Measurements from ENCODE around the gene PARPBP.
"Not testable (repeated sequence)": the region's sequence is repeated elsewhere in the genome, so short reads cannot be mapped to it uniquely, and the experiment has no call there.

The PARPBP gene

DNA sequence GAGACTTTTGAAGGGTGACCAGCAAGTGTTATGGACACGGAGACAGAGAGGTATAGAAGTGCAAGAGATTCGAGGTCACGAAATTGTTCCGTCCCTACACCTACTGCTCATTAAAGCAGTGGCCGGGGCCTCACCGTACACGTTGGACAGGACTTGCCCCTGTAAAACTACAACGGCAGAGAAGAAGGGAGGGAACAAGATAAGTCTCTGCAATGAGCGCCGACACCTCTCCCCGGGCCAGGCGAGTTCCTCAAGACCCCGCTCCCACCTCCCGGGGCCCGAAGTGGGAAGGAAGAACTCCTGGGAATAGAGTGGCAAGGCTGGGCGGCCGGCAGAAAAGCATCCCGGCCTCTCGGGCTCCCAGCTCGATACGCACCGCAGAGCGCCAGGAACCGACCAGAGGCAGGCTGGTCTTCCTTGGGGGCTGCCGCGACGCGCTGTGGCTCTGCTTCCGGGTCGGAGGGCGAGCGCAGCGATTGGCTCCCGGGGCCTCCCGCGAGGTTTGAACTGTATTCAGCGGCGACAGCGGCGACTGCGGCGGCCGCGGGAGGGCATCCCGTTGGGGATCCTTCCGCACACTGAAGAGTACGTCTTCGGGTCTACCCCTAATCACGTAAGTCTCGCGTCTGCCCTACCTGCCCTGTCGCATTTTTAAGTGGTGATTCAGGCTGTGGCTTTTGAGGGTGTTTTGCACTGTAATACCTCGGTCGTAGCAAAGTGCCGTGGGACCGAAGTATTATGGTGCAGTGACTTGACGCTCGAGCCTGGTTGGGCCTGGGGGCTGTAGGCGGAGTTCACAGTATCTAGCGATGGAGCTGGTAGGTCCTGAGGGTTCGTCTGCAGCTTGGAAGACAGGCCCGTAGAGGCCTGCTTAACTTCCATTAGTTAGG, at the start of gene PARPBP, which contains the start of gene NUP37:
PARPBP (plus strand) TSS at position 510 of the 890 bp plus-strand sequence. CDS start 3,706 bp downstream, outside the sequence.
NUP37 (minus strand) TSS at position 441 of the 890 bp plus-strand sequence. CDS start 1,596 bp downstream, outside the sequence.
- peak; percentile 46 for DNase-seq (ENCODE audit: low read depth, low spot score)

- not testable (repeated sequence) for DNase-seq (ENCODE audit: low read depth, low spot score)
Observed at GRCh38 chr12:102072092-102072491, 47.9 kb upstream of the PARPBP start.

GRCh38 chr12:102080842-102081241, 39.1 kb upstream of the PARPBP start:
- no peak for DNase-seq (ENCODE audit: low read depth, low spot score)

DNA sequence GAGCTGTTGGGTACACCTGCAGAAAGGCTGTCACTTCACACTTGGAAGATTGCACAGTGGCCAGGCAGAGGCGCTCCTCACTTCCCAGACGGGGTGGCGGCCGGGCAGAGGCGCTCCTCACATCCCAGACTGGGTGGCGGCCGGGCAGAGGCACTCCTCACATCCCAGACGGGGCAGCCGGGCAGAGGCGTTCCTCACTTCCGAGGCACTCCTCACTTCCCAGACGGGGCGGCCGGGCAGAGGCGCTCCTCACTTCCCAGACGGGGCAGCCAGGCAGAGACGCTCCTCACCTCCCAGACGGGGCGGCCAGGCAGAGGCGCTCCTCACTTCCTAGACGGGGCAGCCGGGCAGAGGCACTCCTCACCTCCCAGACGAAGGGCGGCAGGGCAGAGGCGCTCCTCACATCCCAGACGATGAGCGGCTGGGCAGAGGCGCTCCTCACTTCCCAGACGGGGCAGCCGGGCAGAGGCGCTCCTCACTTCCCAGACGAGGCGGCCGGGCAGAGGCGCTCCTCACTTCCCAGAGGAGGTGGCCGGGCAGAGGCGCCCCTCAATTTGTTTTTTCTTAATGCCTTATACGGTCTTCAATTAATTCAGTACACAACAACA, 30.7 kb upstream of the PARPBP start:
- not testable (repeated sequence) for DNase-seq (ENCODE audit: low read depth, low spot score)

- no peak for DNase-seq (ENCODE audit: low read depth, low spot score)
Observed at GRCh38 chr12:102093319-102093718, 26.7 kb upstream of the PARPBP start.

GRCh38 chr12:102095677-102096263, 24.2 kb upstream of the PARPBP start:
- no peak for DNase-seq (ENCODE audit: low read depth, low spot score)

DNA sequence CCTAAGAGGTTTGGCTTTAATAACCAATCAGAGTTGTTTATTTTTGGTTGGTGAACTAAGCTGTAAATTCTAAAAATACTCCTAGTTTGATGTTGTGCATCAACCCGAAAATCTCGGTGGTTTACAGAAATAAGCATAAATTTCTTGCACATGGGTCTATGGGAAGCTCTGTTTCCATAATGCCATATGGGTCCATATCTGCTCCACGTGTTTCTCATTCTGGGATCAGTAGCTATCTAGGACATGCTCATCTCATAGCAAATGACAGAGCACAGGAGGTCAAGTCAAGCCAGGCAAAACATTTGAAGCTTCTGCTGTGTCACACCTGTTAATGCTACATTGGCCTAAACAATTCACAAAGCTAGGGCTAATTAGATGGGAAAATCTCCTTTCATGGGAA, 23.1 kb upstream of the PARPBP start:
- DNase-seq (ENCODE audit: low read depth, low spot score), result no peak

- no peak for DNase-seq (ENCODE audit: low read depth, low spot score)
Observed at GRCh38 chr12:102106905-102107304, 13.1 kb upstream of the PARPBP start.

DNA sequence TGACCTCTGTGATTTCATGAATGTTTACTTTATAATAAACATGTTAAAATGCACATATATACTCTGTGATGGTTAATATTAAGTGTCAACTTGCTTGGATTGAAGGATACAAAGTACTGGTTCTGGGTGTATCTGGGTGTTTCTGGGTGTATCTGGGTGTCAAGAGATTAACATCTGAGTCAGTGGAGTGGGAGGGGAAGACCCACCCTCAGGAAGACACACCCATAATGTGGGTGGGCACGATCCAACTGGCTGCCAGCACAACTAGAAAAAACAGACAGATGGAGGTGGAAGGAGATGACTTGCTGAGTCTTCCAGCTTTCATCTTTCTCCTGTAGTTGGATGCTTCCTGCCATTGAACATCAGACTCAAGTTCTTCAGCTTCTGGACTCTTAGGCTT, 12.0 kb upstream of the PARPBP start:
- DNase-seq (ENCODE audit: low read depth, low spot score), result no peak

GRCh38 chr12:102110782-102111181, 9.2 kb upstream of the PARPBP start:
- no peak for DNase-seq (ENCODE audit: low read depth, low spot score)

DNA sequence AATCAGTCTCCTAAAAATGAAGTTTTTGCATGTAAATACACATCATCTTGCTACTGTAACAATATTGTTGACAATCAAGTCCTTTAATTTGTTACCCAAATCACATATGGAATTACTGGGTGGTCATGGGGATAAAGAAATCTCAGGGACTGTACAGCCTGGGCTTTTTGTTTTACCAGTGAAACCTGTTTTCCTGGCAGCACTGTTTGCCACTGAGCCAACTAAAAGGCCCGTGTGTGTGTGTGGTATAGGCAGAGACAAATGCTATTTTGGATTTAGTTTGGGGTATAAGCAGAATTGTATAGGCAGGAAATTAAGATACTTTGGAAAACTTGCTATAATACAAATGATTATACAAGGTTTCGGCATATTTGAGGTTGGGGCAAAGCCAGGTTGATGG, 5.8 kb upstream of the PARPBP start:
- DNase-seq (ENCODE audit: low read depth, low spot score), result no peak

GRCh38 chr12:102116392-102116791, 3.6 kb upstream of the PARPBP start:
- no peak for DNase-seq (ENCODE audit: low read depth, low spot score)

- no peak for DNase-seq (ENCODE audit: low read depth, low spot score)
Observed at GRCh38 chr12:102118874-102119273, 1.1 kb upstream of the PARPBP start.

DNA sequence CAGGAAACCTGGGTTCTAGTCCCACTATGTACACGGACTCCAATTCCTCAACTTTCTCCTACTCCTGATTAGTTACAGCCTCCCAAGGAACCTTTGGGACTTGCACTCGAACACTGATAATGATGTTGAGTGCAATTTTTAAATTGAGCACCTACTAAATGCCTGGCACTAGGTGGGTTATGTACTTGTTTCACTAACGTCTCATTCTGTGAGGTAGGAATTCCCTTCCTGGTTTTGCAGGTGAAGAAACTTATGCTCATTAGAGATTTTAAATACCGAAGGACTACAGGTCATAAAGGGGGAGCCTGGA, 536 bp downstream of the PARPBP start:
- DNase-seq (ENCODE audit: low read depth, low spot score), result no peak

DNA sequence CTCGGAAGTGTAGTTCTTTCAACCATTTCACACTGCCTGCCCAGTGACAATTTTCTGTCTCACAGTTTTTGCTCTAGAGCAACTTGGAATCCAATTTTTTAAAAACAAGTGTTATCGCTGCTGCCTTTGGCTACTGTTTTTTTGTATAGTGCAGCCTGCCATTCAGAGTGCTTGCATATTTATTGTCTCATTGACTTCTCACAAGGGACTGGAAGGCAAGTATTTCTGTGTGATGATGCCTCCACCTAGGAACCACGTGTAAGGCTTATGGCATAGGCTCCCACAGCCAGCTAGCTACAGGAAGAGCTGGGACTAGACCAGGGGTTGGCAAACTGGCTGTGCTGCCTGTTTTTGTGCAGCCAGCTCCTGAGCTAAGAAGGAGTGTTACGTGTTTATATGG, 903 bp downstream of the PARPBP start:
- no peak for DNase-seq (ENCODE audit: low read depth, low spot score)

DNA sequence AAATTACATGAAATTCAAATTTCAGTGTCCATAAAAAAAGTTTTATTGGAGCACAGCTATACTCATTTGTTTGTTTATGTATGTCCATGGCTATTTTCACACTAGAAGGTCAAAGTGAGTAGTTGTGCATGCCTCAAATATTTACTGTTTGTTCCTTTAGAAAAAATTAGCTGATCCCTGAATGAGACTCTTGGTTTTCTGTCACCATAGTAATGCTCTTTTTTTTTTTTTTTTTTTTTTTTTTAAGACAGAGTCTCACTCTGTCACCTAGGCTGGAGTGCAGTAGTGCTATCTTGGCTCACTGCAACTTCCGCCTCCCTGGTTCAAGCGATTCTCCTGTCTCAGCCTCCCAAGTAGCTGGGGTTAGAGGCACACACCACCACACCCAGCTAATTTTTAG, 1.3 kb downstream of the PARPBP start:
- DNase-seq (ENCODE audit: low read depth, low spot score), result not testable (repeated sequence)

DNA sequence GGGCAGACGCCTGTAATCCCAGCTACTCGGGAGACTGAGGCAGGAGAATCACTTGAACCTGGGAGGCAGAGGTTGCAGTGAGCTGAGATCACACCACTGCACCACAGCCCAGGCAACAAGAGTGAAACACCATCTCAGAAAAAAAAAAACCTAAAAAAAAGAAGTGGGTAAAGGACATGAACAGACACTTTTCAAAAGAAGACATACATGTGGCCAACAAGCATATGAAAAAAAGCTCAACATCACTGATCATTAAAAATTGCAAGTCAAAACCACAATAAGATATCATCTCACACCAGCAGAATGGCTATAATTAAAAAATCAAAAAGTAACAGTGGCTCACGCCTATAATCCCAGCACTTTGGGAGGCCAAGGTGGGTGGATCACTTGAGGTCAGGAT, 10.7 kb downstream of the PARPBP start:
- DNase-seq (ENCODE audit: low read depth, low spot score), result not testable (repeated sequence)

DNA sequence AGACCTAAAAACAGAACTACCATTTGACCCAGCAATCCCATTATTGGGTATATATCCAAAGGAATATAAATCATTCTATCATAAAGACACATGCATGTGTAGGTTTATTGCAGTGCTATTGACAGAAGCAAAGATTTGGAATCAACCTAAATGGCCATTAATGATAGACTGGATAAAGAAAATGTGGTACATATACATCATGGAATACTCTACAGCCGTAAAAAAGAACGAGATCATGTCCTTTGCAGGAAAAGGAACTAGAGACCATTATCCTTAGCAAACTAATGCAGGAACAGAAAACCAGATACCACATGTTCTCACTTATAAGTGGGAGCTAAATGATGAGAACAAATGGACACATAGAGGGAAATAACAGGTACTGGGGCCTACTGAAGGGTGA, 11.5 kb downstream of the PARPBP start:
- DNase-seq (ENCODE audit: low read depth, low spot score), result not testable (repeated sequence)

DNA sequence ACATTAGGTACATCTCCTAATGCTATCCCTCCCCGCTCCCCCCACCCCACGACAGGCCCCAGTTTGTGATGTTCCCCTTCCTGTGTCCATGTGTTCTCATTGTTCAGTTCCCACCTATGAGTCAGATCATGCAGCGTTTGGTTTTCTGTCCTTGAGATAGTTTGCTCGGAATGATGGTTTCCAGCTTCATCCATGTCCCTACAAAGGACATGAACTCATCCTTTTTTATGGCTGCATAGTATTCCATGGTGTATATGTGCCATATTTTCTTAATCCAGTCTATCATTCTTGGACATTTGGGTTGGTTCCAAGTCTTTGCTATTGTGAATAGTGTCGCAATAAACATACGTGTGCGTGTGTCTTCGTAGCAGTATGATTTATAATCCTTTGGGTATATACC, 17.6 kb downstream of the PARPBP start:
- not testable (repeated sequence) for DNase-seq (ENCODE audit: low read depth, low spot score)

DNA sequence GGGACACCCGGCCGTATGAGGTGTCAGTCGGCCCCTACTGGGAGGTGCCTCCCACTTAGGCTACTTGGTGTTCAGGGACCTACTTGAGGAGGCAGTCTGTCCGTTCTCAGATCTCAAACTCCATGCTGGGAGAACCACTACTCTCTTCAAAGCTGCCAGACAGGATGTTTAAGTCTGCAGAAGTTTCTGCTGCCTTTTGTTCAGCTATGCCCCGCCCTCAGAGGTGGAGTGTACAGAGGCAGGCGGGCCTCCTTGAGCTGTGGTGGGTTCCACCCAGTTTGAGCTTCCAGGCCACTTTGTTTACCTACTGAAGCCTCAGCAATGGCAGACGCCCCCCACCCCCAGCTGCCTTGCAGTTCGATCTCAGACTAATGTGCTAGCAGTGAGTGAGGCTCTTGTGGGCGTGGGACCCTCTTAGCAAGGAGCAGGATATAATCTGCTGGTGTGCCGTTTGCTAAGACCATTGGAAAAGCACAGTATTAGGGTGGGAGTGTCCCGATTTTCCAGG, 22.9 kb downstream of the PARPBP start:
- DNase-seq (ENCODE audit: low read depth, low spot score), result not testable (repeated sequence)

GRCh38 chr12:102144221-102144620, 24.2 kb downstream of the PARPBP start:
- DNase-seq (ENCODE audit: low read depth, low spot score), result no peak

- not testable (repeated sequence) for DNase-seq (ENCODE audit: low read depth, low spot score)
Observed at GRCh38 chr12:102147062-102147587, 27.1 kb downstream of the PARPBP start.
